HG03280 (cell line): Measurements from ENCODE around the gene ATP2A3.

ENCODE experiments used
- ATAC-seq: cut with Tn5 transposase; IDR thresholded peaks from one replicate; pipeline ENCODE4 v1.9.1; 2021; ENCODE audit warnings: mild to moderate bottlenecking, moderate library complexity; ENCODE audit not compliant: unreplicated experiment

ATP2A3 gene

DNA sequence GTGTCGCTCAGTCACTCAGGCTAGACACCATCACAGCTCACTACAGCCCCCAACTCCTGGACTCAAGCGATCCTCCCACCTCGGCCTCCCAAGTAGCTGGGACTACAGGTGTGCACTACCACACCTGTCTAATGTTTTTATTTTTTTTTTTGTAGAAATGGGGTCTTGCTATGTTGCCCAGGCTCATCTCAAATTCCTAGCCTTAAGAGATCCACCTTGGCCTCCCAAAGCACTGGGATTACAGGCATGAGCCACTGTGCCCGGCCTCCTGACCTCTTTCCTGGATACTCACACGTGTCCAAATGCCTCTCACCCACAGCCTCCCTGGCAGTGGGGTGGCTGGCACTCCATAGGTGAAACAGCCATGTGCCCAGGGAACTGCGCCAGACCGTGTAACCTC, 88.9 kb downstream of the ATP2A3 start:
- no peak for ATAC-seq
